ENCODE results near the gene UNC13A. TPM values are rescaled to one million over a fixed set of nuclear protein-coding genes. Genes with fewer than 3 reads are reported as not detected.

The UNC13A gene
- total RNA-seq, 1 experiment from 2014 or later: 5.8 TPM

- Histone ChIP-seq H3K27ac (ENCODE audit: low read depth, low read length, poor library complexity, severe bottlenecking) (no peak overlapping the region), H3K36me3 (ENCODE audit: insufficient read depth, low read length, poor library complexity, severe bottlenecking) (no peaks in the 10 kb centered on the region), H3K9me3 (ENCODE audit: low read depth, low read length, poor library complexity, severe bottlenecking) (no peaks in the 10 kb centered on the region), H3K27me3 (replicated peaks; ENCODE audit: insufficient read depth, low read depth, low read length, poor library complexity) (no peaks in the 10 kb centered on the region), H3K4me3 (ENCODE audit: low read depth, low read length, poor library complexity, severe bottlenecking) (no peak overlapping the region), H3K4me1 (ENCODE audit: insufficient read depth, low read length, poor library complexity, severe bottlenecking) (no peaks in the 10 kb centered on the region)
- POLR2A ChIA-PET (ENCODE audit: low non-redundant PET): no interaction called here
- TF ChIP-seq CTCF (conservative IDR thresholded peaks at IDR 0.05; ENCODE audit: low read depth, low read length) (no peak), EZH2 (IDR thresholded peaks at IDR 0.05; ENCODE audit: borderline replicate concordance, low read depth, low read length, poor library complexity, severe bottlenecking) (no peak)
- intact Hi-C loops (cut with micrococcal nuclease; ENCODE audit: unreplicated experiment): no loop called here
- CTCF ChIA-PET: no interaction called here
- no TSS peak for BruUV-seq (replicated peaks)
- no peak for DNase-seq (ENCODE audit: low spot score)
Measured at GRCh38 chr19:17641846-17642245, 46.3 kb downstream of the UNC13A start.

- CTCF ChIA-PET: no interaction called here
- Histone ChIP-seq H3K4me1 (ENCODE audit: insufficient read depth, low read length, poor library complexity, severe bottlenecking) (no peaks in the 10 kb centered on the region), H3K4me3 (ENCODE audit: low read depth, low read length, poor library complexity, severe bottlenecking) (no peak overlapping the region), H3K27me3 (replicated peaks; ENCODE audit: insufficient read depth, low read depth, low read length, poor library complexity) (no peaks in the 10 kb centered on the region), H3K36me3 (ENCODE audit: insufficient read depth, low read length, poor library complexity, severe bottlenecking) (no peaks in the 10 kb centered on the region), H3K27ac (ENCODE audit: low read depth, low read length, poor library complexity, severe bottlenecking) (no peak overlapping the region), H3K9me3 (ENCODE audit: low read depth, low read length, poor library complexity, severe bottlenecking) (no peaks in the 10 kb centered on the region)
- POLR2A ChIA-PET (ENCODE audit: low non-redundant PET): no interaction called here
- no peak for DNase-seq (ENCODE audit: low spot score)
- intact Hi-C loops (cut with micrococcal nuclease; ENCODE audit: unreplicated experiment): no loop called here
- TF ChIP-seq CTCF (conservative IDR thresholded peaks at IDR 0.05; ENCODE audit: low read depth, low read length) (no peak), EZH2 (IDR thresholded peaks at IDR 0.05; ENCODE audit: borderline replicate concordance, low read depth, low read length, poor library complexity, severe bottlenecking) (no peak)
- no TSS peak for BruUV-seq (replicated peaks)
Measured at GRCh38 chr19:17641181-17641580, 47.0 kb downstream of the UNC13A start.

- intact Hi-C loops (cut with micrococcal nuclease; ENCODE audit: unreplicated experiment): no loop called here
- no peak overlapping the region for H3K27ac ChIP-seq (ENCODE audit: low read depth, low read length, poor library complexity, severe bottlenecking)
- CTCF ChIA-PET: no interaction called here
- no peaks in the 10 kb centered on the region for H3K27me3 ChIP-seq (replicated peaks; ENCODE audit: insufficient read depth, low read depth, low read length, poor library complexity)
- H3K4me1 ChIP-seq (ENCODE audit: insufficient read depth, low read length, poor library complexity, severe bottlenecking): no peaks in the 10 kb centered on the region
- BruUV-seq (replicated peaks): no TSS peak
- no peaks in the 10 kb centered on the region for H3K36me3 ChIP-seq (ENCODE audit: insufficient read depth, low read length, poor library complexity, severe bottlenecking)
- no peak overlapping the region for H3K4me3 ChIP-seq (ENCODE audit: low read depth, low read length, poor library complexity, severe bottlenecking)
- no peak for DNase-seq (ENCODE audit: low spot score)
- TF ChIP-seq EZH2 (IDR thresholded peaks at IDR 0.05; ENCODE audit: borderline replicate concordance, low read depth, low read length, poor library complexity, severe bottlenecking) (no peak), CTCF (conservative IDR thresholded peaks at IDR 0.05; ENCODE audit: low read depth, low read length) (no peak)
- no peaks in the 10 kb centered on the region for H3K9me3 ChIP-seq (ENCODE audit: low read depth, low read length, poor library complexity, severe bottlenecking)
- POLR2A ChIA-PET (ENCODE audit: low non-redundant PET): no interaction called here
Measured at GRCh38 chr19:17633700-17634099, 54.5 kb downstream of the UNC13A start.
